Endothelial cell of umbilical vein (primary cell): ENCODE results near the gene MYZAP. TPM values are rescaled to one million over a fixed set of nuclear protein-coding genes. Genes with fewer than 3 reads are reported as not detected.

Source experiments
- BruUV-seq: library from RNA; stranded (reverse); fragments of 400-500 nt; replicated peaks from 2 replicates; lab custom pipeline; 2021; lab: Mats Ljungman, UMichigan
- CTCF ChIA-PET: fragments of 300-600, 350-600 bp; sonication (Branson Sonifier 250); formaldehyde crosslinking; loops from one replicate; lab custom pipeline; 2021; ENCODE audit warnings: antibody characterized with exemption, inconsistent platforms; lab: Charles Lee
- POLR2A ChIA-PET: fragments of 300-600, 350-600 bp; sonication (Branson Sonifier 250); formaldehyde crosslinking; loops from one replicate; lab custom pipeline; 2021; ENCODE audit warnings: antibody characterized with exemption, inconsistent platforms; lab: Charles Lee
- DNase-seq: peaks from one replicate; pipeline ENCODE4 v3.0.0-alpha.2; 2011; ENCODE audit warnings: low read depth, low spot score
- FAIRE-seq: peaks from 2 replicates; lab custom pipeline; 2011; peaks lifted over from hg19 to GRCh38; lab: Jason Lieb, UNC
- H2AFZ ChIP-seq: 2 replicates; pipeline ENCODE4 v1.6.0; 2012; ENCODE audit warnings: low read depth, low read length, control low read depth, inconsistent platforms
- H3K27ac ChIP-seq: 2 replicates; pipeline ENCODE4 v1.5.1; 2011; ENCODE audit warnings: low read depth, mild to moderate bottlenecking, control low read depth, low read length, moderate library complexity; ENCODE audit not compliant: insufficient read depth
- H3K27me3 ChIP-seq, 2 experiments: 2 replicates each; pipeline versions ENCODE4 v1.6.0 to v1.6.1; 2011; ENCODE audit warnings: low read length in 2 of 2, mixed read lengths in 1 of 2; ENCODE audit not compliant: control insufficient read depth in 2 of 2, insufficient read depth in 2 of 2
- H3K36me3 ChIP-seq, 2 experiments: 2 replicates in 1 of 2; 3 replicates in 1 of 2; pipeline ENCODE4 v1.5.1; 2011; ENCODE audit warnings: low read length in 2 of 2, mild to moderate bottlenecking in 1 of 2, moderate library complexity in 1 of 2; ENCODE audit not compliant: control insufficient read depth in 2 of 2, insufficient read depth in 2 of 2; ENCODE audit errors: extremely low read depth in 1 of 2
- H3K4me1 ChIP-seq: 3 replicates; pipeline ENCODE4 v1.5.1; 2011; ENCODE audit warnings: mild to moderate bottlenecking, low read length; ENCODE audit not compliant: control insufficient read depth, insufficient read depth; ENCODE audit errors: extremely low read depth
- H3K4me2 ChIP-seq: 2 replicates; pipeline ENCODE4 v1.6.1; 2011; ENCODE audit warnings: low read length, control low read depth, mixed read lengths; ENCODE audit not compliant: insufficient read depth
- H3K4me3 ChIP-seq, 3 experiments: fragments of 200-600 bp in 1 of 3; sonication (generic), shearing (Covaris generic) in 1 of 3; replicated peaks in 1 of 3; 2 replicates each; pipeline ENCODE4 v1.5.1; 2011 to 2016; ENCODE audit warnings: control low read depth in 3 of 3, low read length in 3 of 3, mild to moderate bottlenecking in 2 of 3, inconsistent platforms in 1 of 3, low read depth in 1 of 3, moderate library complexity in 1 of 3; ENCODE audit not compliant: insufficient read depth in 1 of 3
- H3K79me2 ChIP-seq: 2 replicates; pipeline ENCODE4 v1.6.0; 2012; ENCODE audit warnings: low read length, inconsistent platforms; ENCODE audit not compliant: control insufficient read depth, insufficient read depth
- H3K9ac ChIP-seq: replicated peaks from 2 replicates; pipeline ENCODE3; 2011; ENCODE audit warnings: low read length, control low read depth; ENCODE audit not compliant: insufficient read depth; ENCODE audit errors: extremely low read depth
- H3K9me1 ChIP-seq: replicated peaks from 3 replicates; pipeline ENCODE4 v1.6.0; 2011; ENCODE audit warnings: mild to moderate bottlenecking, low read length; ENCODE audit not compliant: control insufficient read depth, insufficient read depth; ENCODE audit errors: extremely low read depth
- H3K9me3 ChIP-seq: replicated peaks from 2 replicates; pipeline ENCODE4 v1.5.1; 2012; ENCODE audit warnings: low read length, inconsistent platforms; ENCODE audit not compliant: control insufficient read depth, insufficient read depth
- H4K20me1 ChIP-seq: replicated peaks from 2 replicates; pipeline ENCODE3; 2011; ENCODE audit warnings: mild to moderate bottlenecking, low read length; ENCODE audit not compliant: control insufficient read depth, insufficient read depth; ENCODE audit errors: extremely low read depth
- CTCF ChIP-seq, 2 donors: IDR thresholded peaks; 1 replicate in 1 of 2; 2 replicates in 1 of 2; pipeline ENCODE4 v1.5.1; 2011; ENCODE audit warnings: low read length in 2 of 2, mild to moderate bottlenecking in 2 of 2, moderate library complexity in 2 of 2, control low read depth in 1 of 2, inconsistent platforms in 1 of 2, low read depth in 1 of 2; ENCODE audit not compliant: insufficient read depth in 1 of 2; ENCODE audit errors: extremely low read depth in 1 of 2
- EZH2 ChIP-seq: IDR thresholded peaks from 2 replicates; pipeline ENCODE4 v1.6.1; 2012; ENCODE audit warnings: borderline replicate concordance, low read depth, mild to moderate bottlenecking, moderate library complexity, low read length, inconsistent platforms; ENCODE audit not compliant: severe bottlenecking
- FOS ChIP-seq: IDR thresholded peaks from 2 replicates; pipeline ENCODE4 v1.6.1; 2011; ENCODE audit warnings: mild to moderate bottlenecking, low read length, moderate library complexity, borderline replicate concordance; ENCODE audit not compliant: insufficient read depth
- GATA2 ChIP-seq: IDR thresholded peaks from 2 replicates; pipeline ENCODE4 v1.7.0; 2011; ENCODE audit warnings: low read depth, mild to moderate bottlenecking, moderate library complexity, mixed read lengths, low read length; ENCODE audit not compliant: insufficient read length, insufficient read depth
- JUN ChIP-seq: IDR thresholded peaks from 2 replicates; pipeline ENCODE4 v1.6.1; 2011; ENCODE audit warnings: borderline replicate concordance, low read depth; ENCODE audit not compliant: insufficient read length, insufficient read depth
- MAX ChIP-seq: IDR thresholded peaks from 2 replicates; pipeline ENCODE4 v1.6.1; 2011; ENCODE audit not compliant: insufficient read depth, insufficient read length
- MYC ChIP-seq: IDR thresholded peaks from one replicate; pipeline ENCODE4 v1.6.1; 2011; ENCODE audit warnings: mild to moderate bottlenecking, low read depth, low read length
- POLR2A ChIP-seq: IDR thresholded peaks from 2 replicates; pipeline ENCODE4 v1.6.1; 2012; ENCODE audit warnings: low read depth, mild to moderate bottlenecking, control low read depth, low read length
- POLR2AphosphoS5 ChIP-seq: IDR thresholded peaks from 2 replicates; pipeline ENCODE4 v1.6.1; 2012; ENCODE audit warnings: low read depth, mild to moderate bottlenecking, control low read depth, low read length, moderate library complexity; ENCODE audit not compliant: insufficient read depth
- dilution Hi-C: fragments of 300-500 bp; cut with MboI; formaldehyde crosslinking; loops from one replicate; pipeline ENCODE4 v1.15.0; 2019; ENCODE audit warnings: low sequenced_read_pairs; ENCODE audit not compliant: extremely low pct_ligation_motif_present
- intact Hi-C: fragments of 100-400 bp; cut with micrococcal nuclease; formaldehyde crosslinking; loops from one replicate; pipeline ENCODE4 v1.10.0; 2022
- polyA plus RNA-seq, 4 experiments: library from polyadenylated mRNA; depleted of rRNA in 3 of 4; stranded (reverse) in 3 of 4; unstranded in 1 of 4; fragments of >200 nt; gene quantifications; 2 replicates each; pipeline versions ENCODE4 v1.2.1 to v1.2.3, GENCODE V29; 2011 to 2012; ENCODE audit warnings: missing spikeins in 1 of 4
- total RNA-seq: library from RNA; stranded (reverse); gene quantifications from 2 replicates; pipeline ENCODE4 v1.2.3, GENCODE V29; 2021

Gene MYZAP
- total and polyA plus RNA-seq, 2 donors (not counting 3 experiments of a cell fraction or from before 2014, with no cell fraction given): 6.3 to 8.1 TPM

DNA sequence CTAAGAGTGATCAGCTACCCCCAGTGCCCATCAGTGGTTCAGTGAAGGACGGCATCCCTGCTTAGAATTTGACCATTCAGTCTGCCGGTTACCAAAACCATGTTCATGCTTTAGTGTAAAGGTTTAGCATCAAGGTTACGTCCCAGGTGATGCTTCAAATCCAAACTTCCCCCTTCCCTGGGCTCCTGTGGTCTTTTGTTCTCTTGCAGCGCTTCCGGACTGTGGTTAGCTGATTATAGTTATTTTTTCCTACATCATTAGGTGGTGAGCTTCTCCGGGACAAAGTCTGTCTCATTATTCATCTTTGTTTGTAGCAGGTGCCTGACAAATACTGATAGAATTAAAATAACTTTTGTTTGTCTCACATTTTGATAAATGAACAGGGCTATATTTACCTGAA is 28.3 kb upstream of the MYZAP start:
- no TSS peak for BruUV-seq
- POLR2A ChIA-PET: no interaction called here

More for the DNA sequence above, 28.3 kb upstream of the MYZAP start:
- DNase-seq: no peak
- dilution Hi-C loops: no loop called here
- Histone ChIP-seq H3K79me2 (no peaks in the 10 kb centered on the region), H3K9me1 (no peaks in the 10 kb centered on the region), H3K4me2 (no peak overlapping the region), H3K36me3 (no peaks in the 10 kb centered on the region), H3K4me3 (no peak overlapping the region), H3K27ac (no peak overlapping the region), H2AFZ (no peak overlapping the region), H3K9me3 (no peaks in the 10 kb centered on the region), H3K4me1 (peaks cover 19% of the 10 kb centered on the region), H3K9ac (no peak overlapping the region), H3K27me3 (no peaks in the 10 kb centered on the region), H4K20me1 (no peaks in the 10 kb centered on the region)
- FAIRE-seq: no peak
- CTCF ChIA-PET: interaction anchor here (1.0 kb wide), 1 partner anchor 29 kb away, joined by 3 read pairs; no protein-coding TSS in a partner anchor
- TF ChIP-seq CTCF (IDR thresholded peaks at IDR 0.05; ENCODE audit: extremely low read depth in 1 of 2, insufficient read depth in 1 of 2, low read depth in 1 of 2, low read length in 2 of 2) (no peak), JUN (no peak), POLR2A (no peak), EZH2 (no peak), GATA2 (no peak), MYC (no peak), POLR2AphosphoS5 (no peak), FOS (no peak), MAX (no peak)
- intact Hi-C loops: loop anchor here (5.0 kb wide), 1 partner anchor 169 kb away; no protein-coding TSS in a partner anchor
